ENCODE results near the gene APPBP2.
"Not testable (repeated sequence)": the region's sequence is repeated elsewhere in the genome, so short reads cannot be mapped to it uniquely, and the experiment has no call there.

Gene APPBP2

DNA sequence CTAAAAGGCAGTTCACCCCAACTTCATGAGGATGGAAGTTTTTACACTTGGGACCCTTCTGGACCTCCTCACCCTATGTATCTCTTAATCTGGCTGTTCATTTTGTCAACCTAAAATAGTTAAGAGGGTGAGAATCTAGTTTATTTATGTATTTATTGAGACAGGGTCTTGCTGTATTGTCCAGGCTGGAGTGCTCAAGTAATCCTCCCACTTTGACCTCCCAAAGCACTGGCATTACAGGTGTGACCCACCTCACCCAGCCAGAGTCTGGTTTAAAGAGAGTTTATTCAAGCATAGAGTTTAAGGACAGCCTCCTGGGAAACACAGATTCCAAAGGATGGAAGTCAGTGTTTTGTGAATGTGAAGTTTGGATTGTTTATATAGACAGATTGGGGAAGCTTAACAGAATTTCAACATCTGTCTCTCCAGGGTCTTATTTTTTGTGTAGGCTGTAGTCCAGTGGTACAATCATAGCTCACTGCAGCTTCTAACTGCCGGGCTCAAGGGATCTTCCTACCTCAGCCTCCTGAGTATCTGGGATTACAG lies 8.0 kb upstream of the APPBP2 start:
- DNase-seq (ENCODE audit: low read depth): no peak

DNA sequence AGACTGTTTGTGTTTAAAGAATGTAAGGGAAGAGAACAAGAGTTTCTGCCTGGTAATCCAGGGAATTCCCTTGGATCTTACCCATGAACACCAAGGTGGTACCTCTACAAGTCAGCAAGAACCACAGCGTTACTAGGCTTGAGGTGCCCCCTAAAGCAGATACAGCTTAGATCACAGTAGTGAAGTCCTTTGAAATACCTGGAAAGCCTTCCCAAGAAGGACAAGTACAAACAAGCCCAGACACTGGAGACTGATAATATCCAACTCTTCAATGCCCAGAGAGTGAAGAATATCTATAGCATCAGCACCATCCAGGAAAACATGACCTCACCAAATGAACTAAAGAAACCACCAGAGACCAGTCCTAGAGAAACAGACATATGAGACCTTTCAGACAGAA lies 3.8 kb upstream of the APPBP2 start:
- DNase-seq (ENCODE audit: low read depth): no peak

DNA sequence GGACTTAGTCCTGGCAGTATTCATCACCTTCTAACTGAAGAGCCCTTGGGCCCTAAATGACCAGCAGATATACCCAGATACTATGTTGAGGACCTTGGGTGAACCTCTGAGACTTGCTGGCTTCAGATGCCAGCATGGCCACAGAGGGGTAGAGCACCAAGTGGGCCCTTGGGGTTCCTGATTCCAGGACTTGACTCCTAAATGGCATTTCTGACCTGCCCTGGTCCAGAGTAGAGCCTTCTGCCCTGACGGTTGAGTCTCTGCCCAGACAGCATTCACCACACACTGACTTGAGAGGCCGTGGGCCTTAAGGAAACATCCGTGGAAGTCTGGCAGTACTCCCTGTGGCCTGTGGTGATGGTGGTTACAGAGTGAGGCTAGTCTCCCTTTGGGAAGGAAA lies 2.8 kb upstream of the APPBP2 start:
- no peak for DNase-seq (ENCODE audit: low read depth)

DNA sequence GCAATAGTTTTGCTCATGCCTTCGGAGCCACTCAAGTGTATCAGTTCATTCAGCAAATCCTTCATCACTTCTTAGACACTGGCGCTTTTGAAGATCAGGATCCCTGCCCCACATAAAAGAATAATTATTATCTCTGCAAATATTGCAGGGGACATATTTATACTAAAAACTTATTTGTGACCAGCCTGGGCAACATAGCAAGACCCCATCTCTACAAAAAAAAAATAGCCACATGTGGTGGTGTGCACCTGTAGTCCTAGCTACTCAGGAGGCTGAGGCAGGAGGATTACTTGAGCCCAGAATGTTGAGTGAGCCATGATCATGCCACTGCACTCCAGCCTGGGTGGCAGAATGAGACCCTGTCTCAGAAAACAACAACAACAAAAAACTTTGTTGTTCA lies 1.7 kb upstream of the APPBP2 start:
- DNase-seq (ENCODE audit: low read depth): no peak

DNA sequence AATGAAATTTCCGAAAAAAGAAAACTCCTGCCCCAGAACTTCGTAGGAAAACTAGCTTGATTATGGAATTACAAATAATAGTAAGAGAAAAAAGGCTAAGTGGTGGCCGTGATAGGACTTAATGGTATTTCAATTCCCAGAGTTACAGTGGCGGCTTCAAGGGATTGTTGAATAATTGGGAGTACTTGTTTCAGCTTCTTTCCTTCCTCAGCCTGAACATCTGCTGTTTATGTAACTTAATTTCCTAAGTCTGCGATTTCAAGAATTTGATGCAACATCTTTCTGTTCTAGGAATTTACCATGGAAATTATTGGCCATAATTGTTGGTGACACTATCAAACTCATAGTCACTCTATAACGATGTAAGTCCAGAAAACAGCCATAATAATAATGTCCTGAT lies 684 bp upstream of the APPBP2 start:
- DNase-seq (ENCODE audit: low read depth): no peak

DNA sequence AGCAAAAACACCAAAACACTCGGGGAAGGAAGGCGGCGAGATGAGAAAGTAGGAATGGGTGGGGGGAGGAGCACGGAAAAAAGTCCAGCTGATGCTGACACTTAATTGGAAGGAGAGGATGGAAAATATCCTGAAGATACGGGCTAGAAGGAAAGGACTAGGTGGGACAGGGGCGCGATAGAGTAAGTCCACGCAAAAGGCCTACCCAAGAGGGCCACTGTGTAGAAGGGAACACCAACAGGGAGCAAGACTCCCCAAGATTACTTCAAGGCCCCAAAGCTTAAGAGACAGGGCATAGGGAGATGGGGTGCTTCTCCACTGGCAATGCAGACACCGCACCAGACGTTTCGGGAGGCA lies 736 bp downstream of the APPBP2 start:
- no peak for DNase-seq (ENCODE audit: low read depth)

DNA sequence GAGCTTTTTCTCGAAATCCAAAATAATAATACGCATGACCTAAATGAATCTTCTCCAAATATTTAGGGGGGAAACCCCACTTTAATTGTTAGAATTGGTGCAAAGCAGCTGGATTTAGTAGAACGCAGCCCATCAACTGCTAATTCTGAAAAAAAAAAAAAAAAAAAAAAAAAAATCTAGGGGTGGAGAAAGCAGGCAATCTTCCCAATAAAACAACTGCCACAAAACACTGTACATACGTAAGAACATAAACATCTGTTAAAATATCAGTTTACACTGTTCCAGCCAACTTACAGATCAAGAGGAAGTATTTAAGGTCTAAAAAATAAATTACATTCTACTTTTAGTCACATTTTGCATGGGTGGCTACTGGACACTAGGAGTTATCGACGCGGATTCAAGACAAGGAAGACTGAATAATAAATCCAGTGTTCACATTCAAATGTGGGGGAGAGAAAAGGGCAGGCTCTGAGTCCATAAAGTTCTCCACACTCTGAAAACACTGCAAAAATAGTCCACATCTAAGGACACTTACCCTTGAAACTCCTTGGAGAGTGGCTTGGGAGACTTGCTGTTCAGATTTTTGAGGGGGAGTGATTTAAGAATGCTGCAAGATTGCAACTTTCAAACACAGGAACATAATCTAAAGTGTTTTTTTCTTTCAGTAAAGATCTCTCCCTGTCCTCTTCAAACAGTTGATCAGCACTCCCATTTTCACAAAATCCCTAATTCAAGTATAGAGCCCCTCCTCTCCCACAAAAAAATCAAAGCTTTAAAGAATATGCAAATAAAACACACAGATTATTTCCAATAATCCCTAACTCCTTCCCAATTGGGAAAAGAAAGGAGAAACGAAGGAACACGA lies 1.3 kb downstream of the APPBP2 start:
- no peak for DNase-seq (ENCODE audit: low read depth)

DNA sequence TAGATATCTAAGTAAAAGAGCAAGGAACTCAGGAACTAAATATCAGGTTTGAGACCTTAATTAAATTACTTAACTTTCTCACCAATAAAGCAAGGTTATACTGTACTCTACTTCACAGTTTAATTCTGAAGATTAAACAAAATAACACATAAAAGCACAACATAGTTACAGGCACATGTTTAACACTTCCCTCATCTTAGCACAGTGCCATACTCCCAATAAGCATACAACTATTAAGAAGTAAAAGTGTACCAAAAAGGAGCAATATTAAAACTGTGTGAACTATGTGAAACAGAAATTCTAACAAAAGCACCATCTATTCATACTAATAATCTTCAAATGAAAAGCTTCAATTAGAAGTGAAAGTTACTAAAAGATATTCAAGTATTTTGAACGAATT lies 2.2 kb downstream of the APPBP2 start:
- DNase-seq (ENCODE audit: low read depth): no peak

DNA sequence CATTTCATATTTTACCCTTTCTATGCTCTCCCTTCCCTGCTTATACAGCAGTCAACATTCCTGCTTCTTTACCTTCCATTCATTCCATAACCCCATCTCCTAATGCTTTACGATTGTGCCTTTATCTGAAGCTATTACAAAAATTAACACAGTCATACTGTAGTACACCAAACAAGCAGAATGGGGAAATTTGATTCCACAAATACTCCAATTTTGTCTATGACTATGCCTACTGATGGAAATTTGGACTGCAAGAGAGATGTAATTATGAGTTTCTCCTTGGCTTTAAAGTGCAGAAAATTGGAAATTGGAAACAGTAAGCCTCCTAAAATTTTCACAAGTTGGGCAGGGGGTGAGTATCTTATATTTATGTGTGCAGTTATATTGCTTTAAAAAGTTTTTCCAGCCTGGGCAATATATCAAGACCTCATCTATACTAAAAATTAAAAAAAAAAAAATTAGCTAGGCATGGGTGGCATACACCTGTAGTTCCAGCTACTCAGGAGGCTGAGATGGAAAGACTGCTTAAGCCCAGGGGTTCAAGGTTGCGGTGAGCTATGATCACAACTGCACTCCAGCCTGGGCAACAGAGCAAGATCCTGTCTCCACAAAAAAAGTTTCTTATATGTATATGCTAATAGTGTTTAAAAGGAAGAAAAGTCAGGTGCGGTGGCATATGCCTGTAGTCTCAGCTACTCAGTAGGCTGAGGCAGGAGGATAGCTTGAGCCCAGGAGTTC lies 3.0 kb downstream of the APPBP2 start:
- no peak for DNase-seq (ENCODE audit: low read depth)

DNA sequence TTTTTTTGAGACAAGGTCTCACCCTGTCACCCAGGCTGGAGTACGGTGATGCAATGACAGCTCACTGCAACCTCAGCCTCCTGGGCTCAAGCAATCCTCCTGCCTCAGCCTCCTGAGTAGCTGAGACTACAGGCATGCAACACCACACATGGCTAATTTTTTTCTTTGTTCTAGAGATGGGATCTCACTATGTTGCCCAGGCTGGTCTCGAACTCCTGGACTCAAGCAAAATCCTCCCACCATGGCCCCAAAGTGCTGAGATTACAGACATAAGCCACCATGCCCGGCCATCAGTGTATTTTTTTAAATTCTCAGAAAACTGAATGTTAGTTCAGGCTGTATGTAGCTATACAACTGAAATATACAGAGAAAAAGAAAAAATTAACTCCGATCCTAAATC lies 6.2 kb downstream of the APPBP2 start:
- no peak for DNase-seq (ENCODE audit: low read depth)

DNA sequence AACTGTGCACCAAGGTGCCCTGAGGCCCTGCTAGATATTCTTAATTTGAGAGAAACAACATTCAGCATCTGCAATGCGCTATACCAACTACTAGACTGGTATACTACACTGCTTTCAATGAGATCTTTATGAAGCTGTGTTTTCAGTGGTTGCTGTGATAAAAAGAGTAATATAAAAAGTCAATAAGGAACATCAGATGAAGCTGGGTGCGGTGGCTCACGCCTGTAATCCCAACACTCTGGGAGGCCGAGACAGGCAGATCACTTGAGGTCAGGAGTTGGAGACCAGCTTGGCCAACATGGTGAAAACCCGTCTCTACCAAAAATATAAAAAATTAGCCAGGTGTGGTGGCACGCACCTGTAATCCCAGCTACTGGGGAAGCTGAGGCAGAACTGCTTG lies 10.4 kb downstream of the APPBP2 start:
- not testable (repeated sequence) for DNase-seq (ENCODE audit: low read depth)

DNA sequence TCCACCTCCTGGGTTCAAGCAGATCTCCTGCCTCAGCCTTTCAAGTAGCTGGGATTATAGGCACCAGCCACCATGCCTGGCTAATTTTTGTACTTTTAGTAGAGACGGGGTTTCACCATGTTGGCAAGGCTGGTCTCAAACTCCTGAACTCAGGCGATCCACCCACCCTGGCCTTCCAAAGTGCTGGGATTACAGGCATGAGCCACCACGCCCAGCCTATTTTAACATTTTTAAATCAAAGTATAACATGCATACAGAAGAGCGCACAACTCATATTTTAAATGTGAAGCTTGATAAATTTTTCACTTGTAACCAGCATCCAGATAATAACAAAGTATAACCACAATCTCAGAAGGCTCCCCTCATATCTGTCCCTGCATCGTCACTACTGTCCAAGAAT lies 10.8 kb downstream of the APPBP2 start:
- not testable (repeated sequence) for DNase-seq (ENCODE audit: low read depth)

DNA sequence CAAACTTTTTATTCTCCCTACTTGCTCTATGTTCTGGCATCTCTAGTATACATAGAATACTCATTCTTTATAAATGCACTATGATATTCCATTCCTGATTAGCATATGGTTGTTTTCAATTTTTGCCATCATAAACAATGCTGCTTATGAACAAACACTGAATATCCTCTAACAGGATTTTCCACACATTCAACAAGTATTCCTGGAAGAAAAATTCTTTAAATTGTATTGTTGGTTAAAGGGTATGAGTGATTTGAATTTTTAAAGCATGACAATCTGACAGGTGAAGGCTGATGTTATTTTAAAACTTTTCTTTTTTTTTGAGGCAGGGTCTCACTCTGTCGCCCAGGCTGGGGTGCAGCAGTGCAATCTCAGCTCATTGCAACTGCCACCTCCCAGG lies 11.5 kb downstream of the APPBP2 start:
- DNase-seq (ENCODE audit: low read depth): no peak

DNA sequence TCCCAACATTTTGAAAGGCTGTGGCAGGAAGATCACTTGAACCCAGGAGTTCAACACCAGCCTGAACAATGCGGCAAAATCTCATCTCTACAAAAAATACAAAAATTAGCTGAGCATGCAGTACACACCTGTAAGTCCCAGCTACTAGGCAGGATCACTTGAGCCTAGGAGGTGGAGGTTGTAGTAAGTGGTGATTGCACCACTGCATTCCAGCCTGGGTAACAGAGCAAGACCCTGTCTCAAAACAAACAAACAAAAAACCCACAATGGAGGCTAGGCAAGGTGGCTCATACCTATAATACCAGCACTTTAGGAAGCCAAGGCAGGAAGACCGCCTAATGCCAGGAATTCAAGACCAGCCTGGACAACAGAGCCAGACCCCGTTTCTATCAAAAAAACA lies 12.0 kb downstream of the APPBP2 start:
- no peak for DNase-seq (ENCODE audit: low read depth)

DNA sequence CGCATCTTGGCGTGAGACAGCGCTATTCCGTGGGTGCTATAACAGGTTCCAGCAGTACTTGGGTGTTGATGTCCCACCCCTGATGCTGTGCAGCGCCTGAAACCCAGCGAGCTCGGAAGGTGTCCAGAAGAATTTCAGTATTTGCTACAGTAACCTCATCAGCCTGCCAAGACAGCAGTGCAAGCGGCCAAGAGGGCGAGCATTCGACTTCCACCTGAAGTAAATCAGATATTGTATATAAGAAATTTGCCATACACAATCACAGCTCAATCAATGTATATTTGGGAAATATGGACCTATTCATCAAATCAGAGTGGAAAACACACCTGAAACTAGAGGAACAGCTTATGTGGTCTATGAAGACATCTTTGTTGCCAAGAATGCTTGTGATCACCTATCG lies 13.0 kb downstream of the APPBP2 start:
- no peak for DNase-seq (ENCODE audit: low read depth)

DNA sequence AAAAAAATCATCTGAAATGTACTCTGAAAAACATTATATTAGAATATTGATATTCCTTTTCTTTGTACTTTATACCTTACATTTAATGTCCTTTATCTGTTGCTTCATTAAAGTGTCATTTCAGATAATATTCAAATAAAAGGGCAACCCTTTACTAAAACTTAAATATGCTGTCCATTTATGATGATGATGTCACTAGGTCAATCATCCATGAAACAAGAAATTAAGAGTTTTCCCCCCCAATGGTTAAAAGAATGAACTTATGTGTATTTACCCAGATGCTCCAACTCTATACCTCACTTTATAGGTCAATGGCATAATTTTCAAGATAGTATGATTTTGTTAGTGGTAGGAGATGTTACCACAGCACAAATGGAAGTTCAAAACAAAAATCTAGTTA lies 15.3 kb downstream of the APPBP2 start:
- DNase-seq (ENCODE audit: low read depth): no peak

DNA sequence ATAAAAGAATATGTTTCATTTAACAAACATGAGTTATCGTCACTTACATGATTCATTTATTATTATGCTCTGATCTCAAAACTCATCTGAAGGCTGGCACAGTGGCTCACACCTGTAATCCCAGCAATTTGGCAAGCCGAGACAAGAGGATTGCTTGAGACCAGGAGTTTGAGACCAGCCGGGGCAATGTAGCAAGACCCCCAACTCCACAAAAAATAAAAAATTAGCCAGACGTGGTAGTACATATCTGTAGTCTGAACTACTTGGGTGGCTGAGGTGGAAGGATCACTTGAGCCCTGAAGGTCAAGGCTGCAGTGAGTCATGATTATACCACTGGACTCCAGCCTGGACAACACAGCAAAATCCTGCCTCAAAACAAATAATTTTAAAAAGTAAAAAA lies 16.0 kb downstream of the APPBP2 start:
- no peak for DNase-seq (ENCODE audit: low read depth)

DNA sequence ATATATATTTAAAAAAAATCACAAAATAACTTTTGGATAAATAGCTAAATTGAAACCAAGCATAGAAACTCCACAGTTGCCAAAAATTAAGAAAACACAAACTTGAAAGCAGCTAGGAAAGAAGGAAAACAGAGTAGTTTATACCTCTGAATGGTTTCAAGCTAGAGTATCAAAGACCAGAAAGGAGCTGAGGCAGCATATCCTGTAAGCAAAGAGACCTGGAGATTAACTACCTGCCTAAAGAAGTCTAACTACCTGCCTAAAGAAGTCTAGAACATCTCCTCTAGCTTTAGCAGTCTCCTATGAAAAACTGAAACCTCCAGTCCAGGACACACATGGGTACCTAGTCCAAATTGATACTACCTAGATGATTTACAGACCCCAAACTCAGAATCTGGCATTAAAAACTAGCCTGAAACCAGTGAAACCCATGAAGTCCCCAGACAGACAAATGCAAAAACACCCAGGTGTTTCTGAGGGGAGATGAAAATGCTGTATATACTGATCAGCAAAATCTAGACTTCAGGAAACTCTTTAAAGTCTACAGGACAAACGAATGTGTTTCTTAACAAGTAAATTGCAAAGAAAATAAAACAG lies 17.6 kb downstream of the APPBP2 start:
- DNase-seq (ENCODE audit: low read depth): no peak

DNA sequence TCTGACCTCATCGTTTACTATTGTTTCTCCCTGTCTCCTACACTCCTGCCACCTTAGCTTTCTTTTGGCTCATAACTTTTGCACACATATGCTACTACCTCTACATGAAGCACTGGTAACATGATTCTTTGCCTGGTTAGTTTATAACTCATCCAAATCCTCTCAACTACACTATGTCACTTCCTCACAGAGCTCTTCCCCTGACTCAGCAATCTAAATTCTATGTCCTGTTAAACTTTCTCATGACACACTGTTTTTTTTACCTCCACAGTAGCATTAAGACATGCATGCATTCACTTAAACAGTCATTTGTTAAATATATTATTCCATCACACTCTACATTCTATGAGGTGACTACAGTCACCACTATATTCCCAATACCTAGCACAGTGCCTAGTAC lies 19.7 kb downstream of the APPBP2 start:
- DNase-seq (ENCODE audit: low read depth): no peak

DNA sequence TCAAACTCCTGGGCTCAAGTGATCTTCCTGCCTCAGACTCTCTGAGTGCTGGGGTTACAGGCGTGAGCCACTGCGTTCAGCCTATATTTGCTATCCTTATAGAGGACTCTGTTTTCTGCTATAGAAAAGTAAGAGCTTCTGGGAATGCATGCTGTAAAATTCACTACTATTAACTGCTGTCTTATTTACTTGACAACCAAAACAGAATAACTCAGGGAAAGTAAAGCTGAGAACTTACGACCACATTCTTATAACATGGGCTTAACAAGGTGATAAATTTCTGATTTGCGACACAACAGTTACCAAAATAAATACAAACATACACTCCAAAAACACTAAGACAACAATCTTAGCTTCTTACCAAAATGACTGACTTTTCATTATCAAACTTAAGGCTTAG lies 23.9 kb downstream of the APPBP2 start:
- DNase-seq (ENCODE audit: low read depth): no peak

DNA sequence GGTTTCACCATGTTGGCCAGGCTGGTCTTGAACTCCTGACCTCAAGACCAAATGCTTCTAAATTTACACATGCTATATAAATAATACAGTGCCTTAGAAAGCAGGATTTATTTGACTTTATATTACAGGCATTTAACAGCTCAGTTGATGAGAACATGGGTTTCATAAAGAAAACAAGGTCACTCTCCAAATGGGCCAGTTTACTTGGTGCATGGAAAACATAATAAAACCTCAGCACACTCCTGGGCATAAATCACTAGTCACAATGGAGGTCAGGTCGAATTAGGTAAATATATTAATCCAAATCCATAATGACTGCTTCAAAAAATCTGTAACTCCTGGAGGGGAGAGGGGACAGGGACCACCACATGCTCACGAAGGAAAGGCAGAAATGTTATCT lies 24.5 kb downstream of the APPBP2 start:
- DNase-seq (ENCODE audit: low read depth): no peak

DNA sequence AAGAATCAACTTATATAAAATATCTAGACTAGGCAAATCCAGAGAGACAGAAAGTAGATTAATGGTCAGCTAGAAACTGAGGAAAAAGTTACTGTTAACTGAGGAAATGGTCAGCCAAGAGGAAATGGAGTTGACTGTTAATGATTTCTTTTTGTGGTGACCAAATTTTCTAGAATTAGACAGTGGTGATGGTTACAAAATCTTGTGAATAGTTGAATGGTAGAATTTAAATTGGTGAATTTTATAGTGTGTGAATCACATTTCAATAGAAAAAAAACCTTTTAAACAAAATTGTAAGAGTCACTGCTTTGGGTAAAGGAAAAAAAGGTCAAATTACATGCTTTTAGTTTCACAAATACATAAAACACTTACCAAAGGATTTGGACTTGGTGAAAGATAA lies 30.0 kb downstream of the APPBP2 start:
- DNase-seq (ENCODE audit: low read depth): no peak

DNA sequence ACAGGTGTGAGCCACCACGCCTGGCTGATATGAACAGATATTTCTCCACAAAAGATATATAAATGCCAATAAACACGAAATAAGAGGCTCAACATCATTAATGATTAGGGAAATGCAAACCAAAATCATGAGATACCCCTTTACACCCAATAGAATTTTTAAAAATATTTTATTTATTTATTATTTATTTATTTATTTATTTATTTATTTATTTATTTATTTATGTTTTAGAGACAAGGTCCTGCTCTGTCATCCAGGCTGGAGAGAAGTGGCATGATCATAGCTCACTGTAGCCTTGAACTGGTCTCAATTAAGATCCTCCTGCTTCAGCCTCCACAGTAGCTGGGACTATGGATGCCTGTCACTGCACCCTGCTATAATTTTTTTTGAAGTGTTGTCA lies 30.8 kb downstream of the APPBP2 start:
- DNase-seq (ENCODE audit: low read depth): no peak

Data from fibroblast of the conjunctiva (primary cell).